GM12892 (cell line): Measurements from ENCODE around the gene TNS1.

ENCODE experiments used
- POLR2A ChIP-seq: IDR thresholded peaks from 2 replicates; pipeline ENCODE4 v1.6.1; 2011; ENCODE audit warnings: low read depth, low read length, control low read depth
- POLR2AphosphoS5 ChIP-seq: IDR thresholded peaks from 2 replicates; pipeline ENCODE4 v1.6.1; 2011; ENCODE audit warnings: low read depth, low read length, control low read depth

GRCh38 chr2:217989221-217989948 lies 13.4 kb downstream of the TNS1 start:
- TF ChIP-seq POLR2A (no peak), POLR2AphosphoS5 (no peak)
